ENCODE measurements around the gene TNS2.

The TNS2 gene

GRCh38 chr12:53064613-53065436, 15.0 kb downstream of the TNS2 start:
- peak overlapping the region; percentile 97 for H3K27ac ChIP-seq
- CTCF ChIA-PET: interaction anchor here (0.5 to 7.5 kb wide), 8 partner anchors 12 to 920 kb away, joined by 3 to 132 read pairs (median 4); partner anchors contain the start of genes HOXC10, IGFBP6, SOAT2 and SPRYD3
- DNase-seq (ENCODE audit: low spot score): no peak
- TF ChIP-seq, protein P1, sequence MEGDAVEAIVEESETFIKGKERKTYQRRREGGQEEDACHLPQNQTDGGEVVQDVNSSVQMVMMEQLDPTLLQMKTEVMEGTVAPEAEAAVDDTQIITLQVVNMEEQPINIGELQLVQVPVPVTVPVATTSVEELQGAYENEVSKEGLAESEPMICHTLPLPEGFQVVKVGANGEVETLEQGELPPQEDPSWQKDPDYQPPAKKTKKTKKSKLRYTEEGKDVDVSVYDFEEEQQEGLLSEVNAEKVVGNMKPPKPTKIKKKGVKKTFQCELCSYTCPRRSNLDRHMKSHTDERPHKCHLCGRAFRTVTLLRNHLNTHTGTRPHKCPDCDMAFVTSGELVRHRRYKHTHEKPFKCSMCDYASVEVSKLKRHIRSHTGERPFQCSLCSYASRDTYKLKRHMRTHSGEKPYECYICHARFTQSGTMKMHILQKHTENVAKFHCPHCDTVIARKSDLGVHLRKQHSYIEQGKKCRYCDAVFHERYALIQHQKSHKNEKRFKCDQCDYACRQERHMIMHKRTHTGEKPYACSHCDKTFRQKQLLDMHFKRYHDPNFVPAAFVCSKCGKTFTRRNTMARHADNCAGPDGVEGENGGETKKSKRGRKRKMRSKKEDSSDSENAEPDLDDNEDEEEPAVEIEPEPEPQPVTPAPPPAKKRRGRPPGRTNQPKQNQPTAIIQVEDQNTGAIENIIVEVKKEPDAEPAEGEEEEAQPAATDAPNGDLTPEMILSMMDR (conservative IDR thresholded peaks at IDR 0.05; ENCODE audit: low read depth): no peak
- POLR2A ChIA-PET (ENCODE audit: low non-redundant PET): interaction anchor here (0.6 kb wide), 1 partner anchor 344 kb away, joined by 3 read pairs; no protein-coding TSS in a partner anchor

- DNase-seq (ENCODE audit: low spot score): no peak
- ChIA-PET CTCF (interaction anchor here (0.5 to 7.5 kb wide), 23 partner anchors 11 to 443 kb away, joined by 3 to 132 read pairs (median 6); partner anchors contain the start of genes AAAS, IGFBP6, SOAT2 and SPRYD3), POLR2A (ENCODE audit: low non-redundant PET) (interaction anchor here (0.6 kb wide), 1 partner anchor 343 kb away, joined by 3 read pairs; no protein-coding TSS in a partner anchor)
- peak overlapping the region; percentile 97 for H3K27ac ChIP-seq
- TF ChIP-seq, protein P1 (conservative IDR thresholded peaks at IDR 0.05; ENCODE audit: low read depth): no peak
Measured at GRCh38 chr12:53065470-53065869, 15.6 kb downstream of the TNS2 start.

GRCh38 chr12:53065975-53066931, 16.4 kb downstream of the TNS2 start:
- peak overlapping the region; percentile 97 for H3K27ac ChIP-seq
- ChIA-PET CTCF (interaction anchor here (0.5 to 7.5 kb wide), 31 partner anchors 9 to 1395 kb away, joined by 3 to 132 read pairs (median 4); partner anchors contain the start of genes AAAS, IGFBP6, SOAT2 and SPRYD3), POLR2A (ENCODE audit: low non-redundant PET) (interaction anchor here (0.5 to 0.7 kb wide), 3 partner anchors 12 to 342 kb away, joined by 3 to 10 read pairs (median 3); no protein-coding TSS in a partner anchor)
- DNase-seq (ENCODE audit: low spot score): peak; percentile 88
- TF ChIP-seq, protein P1 (conservative IDR thresholded peaks at IDR 0.05; ENCODE audit: low read depth): peak; percentile 78

DNA sequence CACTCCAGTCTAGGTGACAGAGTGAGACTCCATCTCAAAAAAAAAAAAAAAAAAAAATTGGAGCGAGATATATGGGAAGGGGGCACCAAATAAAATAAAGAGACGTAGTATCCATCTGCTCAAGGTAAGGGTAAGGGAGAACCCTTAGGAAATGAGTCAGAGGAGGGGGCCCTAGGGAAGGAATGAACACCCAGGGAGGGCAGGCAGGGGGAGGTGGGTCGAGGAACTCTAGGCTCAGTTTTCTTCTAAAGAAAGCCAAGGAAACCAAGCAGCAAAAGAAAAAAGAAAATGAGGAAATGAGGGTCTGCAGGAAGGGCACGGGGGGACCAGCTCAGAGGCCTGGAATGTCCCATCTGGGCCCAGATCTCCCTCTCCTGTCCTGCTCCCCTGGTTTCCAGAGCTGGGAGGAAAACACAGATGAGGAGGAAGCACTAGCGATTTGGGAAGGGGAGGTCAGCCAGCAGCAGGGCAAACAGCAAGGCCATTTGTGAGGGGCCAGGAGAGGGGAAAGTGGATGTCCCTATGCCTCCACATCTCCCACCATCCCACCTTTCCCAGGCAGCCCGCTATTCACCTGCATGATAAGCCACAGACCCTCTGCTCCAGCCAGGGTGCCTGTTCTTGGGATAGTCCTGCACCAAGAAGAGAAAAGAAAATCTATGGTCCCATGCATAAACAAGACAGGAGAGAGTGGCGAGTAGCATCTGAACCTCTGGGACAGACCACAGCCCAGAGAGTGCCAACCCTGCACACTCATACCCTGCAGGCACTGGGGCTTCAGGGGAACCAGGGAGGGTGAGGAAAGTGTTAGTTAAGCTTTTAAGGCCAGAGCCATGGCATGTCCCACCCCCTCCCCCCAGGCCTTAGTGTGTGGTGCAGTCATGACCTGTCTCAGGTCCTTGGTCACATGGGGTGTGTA, 17.5 kb downstream of the TNS2 start:
- H3K27ac ChIP-seq: peak overlapping the region; percentile 97

More for the DNA sequence above, 17.5 kb downstream of the TNS2 start:
- TF ChIP-seq, protein P1 (conservative IDR thresholded peaks at IDR 0.05; ENCODE audit: low read depth): no peak
- POLR2A ChIA-PET (ENCODE audit: low non-redundant PET): no interaction called here
- DNase-seq (ENCODE audit: low spot score): no peak
- CTCF ChIA-PET: interaction anchor here (0.6 to 7.5 kb wide), 5 partner anchors 10 to 1253 kb away, joined by 3 to 132 read pairs (median 4); partner anchors contain the start of genes IGFBP6, SOAT2 and SPRYD3

Measured in RWPE1 (cell line).